GM18502 (cell line): ENCODE measurements around the gene MRC2.

Experiments
- ATAC-seq: cut with Tn5 transposase; IDR thresholded peaks from one replicate; pipeline ENCODE4 v1.9.1; 2021; ENCODE audit warnings: mild to moderate bottlenecking; ENCODE audit not compliant: unreplicated experiment, poor library complexity

Gene MRC2

DNA sequence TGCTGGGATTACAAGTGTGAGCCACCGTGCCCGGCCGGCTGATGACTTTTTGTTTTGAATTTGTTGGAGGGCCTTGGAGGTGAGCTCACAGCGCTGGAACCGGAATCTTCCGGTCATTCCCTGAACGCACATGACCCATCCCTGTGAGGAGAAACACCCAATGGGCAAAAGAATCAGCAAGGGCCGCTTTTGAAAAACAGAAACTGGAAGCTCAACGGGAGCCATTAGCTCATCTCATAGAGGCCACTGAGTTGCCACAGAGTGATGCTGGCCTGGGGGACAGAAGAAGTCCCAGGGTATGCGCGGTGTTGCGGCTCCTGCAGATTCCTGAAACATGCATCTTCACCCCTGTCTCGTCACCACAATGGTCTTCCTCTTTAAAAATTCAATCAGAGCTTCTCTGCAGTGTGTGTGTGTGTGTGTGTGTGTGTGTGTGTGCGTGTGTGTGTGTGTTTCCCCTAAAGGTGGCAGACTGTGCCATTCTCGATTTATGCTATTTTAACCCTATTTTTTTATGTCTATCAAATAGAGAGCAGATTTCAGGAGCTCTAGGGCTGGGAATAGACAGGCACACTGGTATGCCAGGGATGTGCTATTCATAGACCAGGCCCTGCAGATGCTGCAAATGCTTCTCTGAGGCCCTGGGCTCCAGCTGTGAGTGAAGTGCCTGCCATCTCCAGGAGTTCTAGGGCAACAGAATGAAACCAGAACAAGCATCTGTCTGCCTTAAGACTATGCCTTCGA is 112.3 kb downstream of the MRC2 start:
- ATAC-seq, result no peak

DNA sequence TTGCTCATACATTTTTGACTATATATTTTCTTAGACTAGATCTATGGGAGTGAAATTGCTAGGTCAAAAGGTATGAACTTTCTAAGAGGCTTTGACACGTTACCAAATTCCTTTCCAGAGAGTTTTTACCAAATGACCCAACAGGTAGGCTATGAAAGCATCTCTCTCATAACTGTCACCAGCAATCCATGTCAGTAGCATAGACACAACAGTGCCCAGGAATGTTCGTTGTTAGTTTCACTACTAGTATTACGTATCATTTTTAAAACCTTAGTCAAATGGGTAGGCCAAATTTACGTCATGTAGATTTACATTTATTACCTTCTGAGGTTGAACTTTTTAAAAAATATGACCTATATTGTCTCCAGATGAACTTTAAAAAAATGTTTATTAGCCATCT is 113.8 kb downstream of the MRC2 start:
- peak; percentile 78 for ATAC-seq
